ENCODE results near the gene TMX1.
A peak's percentile ranks its signal among the peaks of the same experiment; 100 is the strongest.

The TMX1 gene

DNA sequence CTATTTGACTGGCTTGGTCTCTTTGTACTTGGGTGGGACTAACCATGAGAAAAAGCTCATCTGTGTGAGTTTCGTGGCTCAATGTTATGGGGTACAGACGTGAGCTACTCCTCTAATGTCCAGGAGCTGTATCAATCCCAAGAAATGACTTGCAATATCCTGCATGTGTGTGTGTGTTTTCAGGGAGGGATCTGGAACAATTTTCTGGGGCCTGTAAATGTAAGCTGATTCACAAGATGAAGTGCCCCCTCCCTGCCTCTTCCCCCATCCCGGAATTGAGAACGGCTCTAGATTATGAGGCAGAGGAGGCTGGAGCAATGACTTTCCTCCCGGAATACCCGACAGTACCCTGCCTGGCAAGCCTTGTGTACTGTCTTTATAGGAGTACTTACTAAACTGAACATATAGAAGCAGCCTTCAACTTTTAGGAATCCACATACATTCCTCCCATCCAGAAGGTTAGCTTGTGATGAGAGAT, 53.9 kb downstream of the TMX1 start:
- DNase-seq = no peak

DNA sequence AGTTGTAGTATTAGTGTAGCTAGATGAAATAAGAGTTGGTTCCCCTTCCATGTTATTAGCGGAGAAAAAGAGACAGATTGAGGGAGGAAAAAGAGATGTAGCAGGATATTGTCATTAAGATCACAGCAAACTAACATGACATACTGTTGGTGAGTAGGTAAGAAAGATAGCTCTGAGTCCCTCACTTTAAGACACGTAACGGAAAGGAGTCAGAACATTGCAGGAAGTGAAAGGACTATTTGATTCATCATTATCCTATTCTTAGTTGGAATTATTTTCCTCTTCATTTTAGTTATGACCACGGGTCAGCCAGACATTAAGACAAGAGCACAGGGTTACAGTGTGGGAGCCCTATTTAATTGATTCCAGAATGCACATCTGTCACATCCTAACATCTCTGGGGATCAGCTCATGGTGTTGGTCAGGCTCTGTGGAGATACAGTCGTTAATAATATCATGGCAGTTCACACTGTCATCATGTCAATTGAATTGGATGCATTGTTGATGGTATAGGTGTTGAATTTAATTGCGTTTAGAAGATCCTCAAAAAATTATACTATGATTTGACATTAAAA, 55.0 kb downstream of the TMX1 start:
- no peak for DNase-seq

DNA sequence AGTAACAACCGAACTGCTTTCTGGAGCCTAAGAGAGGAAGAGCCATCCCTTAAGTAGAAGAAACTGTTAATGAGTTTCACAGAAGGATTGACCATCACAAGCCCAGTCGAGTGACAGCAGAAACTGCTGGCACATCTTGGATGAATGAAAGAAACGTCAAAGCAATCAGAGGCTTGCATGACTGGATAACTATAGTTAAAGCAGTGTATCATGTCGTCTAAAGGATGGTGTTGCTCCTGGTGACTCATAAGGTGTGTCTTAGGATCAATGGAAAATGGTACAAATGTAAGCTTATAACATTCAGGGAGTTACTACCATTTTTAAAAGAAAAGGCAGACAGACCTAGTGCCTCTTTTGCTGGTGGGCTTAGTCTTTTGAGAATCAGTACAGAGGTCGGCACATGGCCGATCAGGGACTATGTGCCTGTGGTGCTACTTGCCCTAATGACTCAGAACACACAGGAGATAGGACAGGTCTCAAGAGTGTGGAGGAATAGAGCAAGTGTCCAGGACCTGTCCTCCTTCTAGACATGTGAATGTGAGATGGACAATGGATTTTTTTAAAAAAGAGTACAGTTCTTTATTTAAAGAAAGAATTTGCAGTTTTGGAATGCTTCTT, 55.7 kb downstream of the TMX1 start:
- peak; percentile 66 for DNase-seq

DNA sequence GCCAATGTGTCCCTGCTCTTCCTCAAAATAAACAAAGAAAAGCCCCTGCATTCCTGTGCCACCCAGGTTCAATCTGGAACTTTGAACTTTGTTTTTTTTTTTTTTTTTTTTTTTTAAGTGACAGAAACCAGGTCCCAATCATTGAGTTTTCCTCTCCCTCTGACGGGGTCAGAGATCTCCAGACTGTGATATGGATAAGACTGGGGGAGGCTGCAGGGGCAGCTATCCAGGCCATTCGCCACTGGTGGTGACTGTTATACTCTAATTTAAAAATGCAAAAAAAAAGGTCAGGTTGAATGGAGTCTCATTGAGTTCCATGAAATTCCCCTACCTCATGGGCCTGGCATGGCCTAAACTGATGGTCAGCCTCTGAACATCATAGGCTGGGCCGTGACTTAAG, 57.0 kb downstream of the TMX1 start:
- no peak for DNase-seq

DNA sequence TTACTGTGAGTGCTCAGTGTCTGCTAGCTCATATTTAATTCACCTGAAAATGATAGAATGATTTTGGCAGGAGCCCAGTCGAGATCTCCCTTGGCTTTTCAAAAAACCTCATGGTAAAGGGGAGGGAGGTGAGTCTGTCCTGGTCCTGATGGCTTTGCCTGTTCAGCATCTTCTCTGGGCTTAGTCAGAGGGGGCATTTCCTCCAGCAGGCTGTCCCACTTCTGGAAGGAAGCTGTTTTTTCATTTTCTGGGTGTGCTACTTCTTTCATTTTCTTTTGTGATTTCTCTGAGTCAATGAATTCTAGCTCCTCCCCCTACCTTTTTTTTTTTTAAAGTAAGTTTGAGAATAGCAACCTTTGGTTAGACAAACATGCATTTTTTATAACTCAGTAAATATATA, 58.8 kb downstream of the TMX1 start:
- no peak for DNase-seq

DNA sequence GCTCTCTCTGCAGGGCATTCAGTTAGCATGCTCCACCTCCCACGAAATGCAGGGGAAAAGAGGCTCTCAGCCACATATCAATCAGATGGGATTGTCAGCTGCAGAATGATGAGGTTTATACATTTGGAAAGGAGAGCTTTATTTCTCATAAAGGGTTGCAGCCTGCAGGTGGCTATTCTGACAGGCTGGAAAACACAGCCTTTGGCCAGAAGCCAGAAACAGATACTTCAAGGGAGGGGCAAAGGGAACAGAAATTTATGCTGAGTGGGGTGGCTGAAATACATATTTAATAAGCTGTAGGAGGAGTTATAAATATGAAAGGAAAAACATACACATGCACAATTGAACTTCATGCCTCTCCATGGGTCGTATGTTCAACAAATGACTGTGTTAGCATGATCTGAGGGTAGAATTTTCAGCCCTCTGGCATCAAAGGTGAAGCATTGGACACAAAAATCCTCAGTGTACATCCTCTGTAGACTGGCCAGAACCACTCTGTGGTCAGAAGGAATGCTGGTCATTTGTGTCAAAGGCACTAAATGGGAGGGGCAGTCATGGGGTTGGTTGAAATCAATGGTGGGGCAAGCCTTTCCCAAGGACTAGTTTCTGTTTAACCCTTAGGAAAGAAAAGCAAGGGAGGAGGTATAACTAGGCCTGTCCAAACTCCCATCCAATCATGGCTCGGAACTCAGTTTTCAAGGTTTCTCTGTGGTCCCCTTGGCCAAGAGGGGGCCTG, 62.4 kb downstream of the TMX1 start:
- DNase-seq = no peak

DNA sequence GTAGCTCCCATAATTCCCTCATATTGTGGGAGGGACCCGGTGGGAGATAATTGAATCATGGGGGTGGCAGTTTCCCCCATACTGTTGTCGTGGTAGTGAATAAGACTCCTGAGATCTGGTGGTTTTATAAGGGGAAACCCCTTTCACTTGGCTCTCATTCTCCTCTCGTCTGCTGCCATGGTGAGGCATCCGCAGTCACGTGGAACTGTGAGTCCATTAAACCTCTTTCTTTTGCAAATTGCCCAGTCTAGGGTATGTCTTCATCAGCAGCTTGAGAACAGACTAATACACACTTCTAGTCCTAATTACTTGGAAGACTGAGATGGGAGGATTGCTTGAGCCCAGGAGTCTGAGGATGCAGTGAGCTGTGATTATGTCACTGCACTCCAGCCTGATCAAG, 64.4 kb downstream of the TMX1 start:
- DNase-seq = no peak

DNA sequence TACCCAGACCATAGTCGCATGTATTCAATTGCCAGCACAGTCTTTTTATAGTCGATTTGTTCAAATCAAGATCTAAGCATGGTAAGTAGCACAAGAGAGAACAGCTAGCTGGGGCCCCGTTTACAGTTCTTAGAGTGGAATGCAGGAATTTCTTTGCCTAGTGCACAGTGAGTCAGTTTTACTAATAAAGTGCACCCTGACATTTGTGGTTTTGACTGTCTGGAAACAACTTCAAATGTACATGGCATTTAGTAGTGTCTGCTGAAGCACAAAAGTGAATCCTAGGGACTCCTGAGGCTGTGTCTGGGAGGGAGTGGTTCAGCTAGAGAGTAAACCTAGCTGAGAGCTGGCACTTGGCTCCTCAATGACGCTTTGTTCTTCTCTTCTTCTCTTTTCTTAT, 64.9 kb downstream of the TMX1 start:
- no peak for DNase-seq

DNA sequence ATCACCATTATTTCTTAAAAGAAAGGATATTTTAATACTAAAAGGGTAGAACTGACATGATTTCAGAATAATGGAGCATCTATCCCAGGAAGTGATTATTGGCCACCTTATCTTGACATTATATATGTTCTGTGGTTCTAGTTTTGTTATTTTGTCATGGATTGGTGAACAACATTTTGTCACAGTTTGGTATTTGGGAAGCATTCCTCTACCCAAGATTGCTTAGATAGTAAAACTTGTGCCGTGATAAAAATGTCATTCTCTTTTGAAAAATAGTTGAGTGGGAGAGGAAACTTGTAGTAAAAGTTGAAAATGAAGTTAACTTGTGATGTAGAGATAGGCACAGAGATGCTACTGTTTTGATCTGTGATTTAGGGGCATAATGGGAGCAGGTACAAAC, 65.7 kb downstream of the TMX1 start:
- no peak for DNase-seq

Measured in retina (tissue), 1 donor.